ENCODE results near the gene CHL1. TPM values are rescaled to one million over a fixed set of nuclear protein-coding genes. Genes with fewer than 3 reads are reported as not detected.

The CHL1 gene
- polyA plus RNA-seq, 3 donors = 11.9 to 20.4 (median 13.1) TPM

GRCh38 chr3:212432-212831 lies 15.9 kb downstream of the CHL1 start:
- DNase-seq (ENCODE audit: low read depth in 3 of 3, low spot score in 2 of 3) = no peak

GRCh38 chr3:217099-217813 lies 20.7 kb downstream of the CHL1 start:
- DNase-seq (ENCODE audit: low read depth in 3 of 3, low spot score in 2 of 3) = no peak

GRCh38 chr3:217948-218347 lies 21.4 kb downstream of the CHL1 start:
- no peak for DNase-seq (ENCODE audit: low read depth in 3 of 3, low spot score in 2 of 3)

GRCh38 chr3:228442-229182 lies 32.0 kb downstream of the CHL1 start:
- no peak for DNase-seq (ENCODE audit: low read depth in 3 of 3, low spot score in 2 of 3)

GRCh38 chr3:229183-229661 lies 32.7 kb downstream of the CHL1 start:
- DNase-seq (ENCODE audit: low read depth in 3 of 3, low spot score in 2 of 3) = no peak

- no peak for DNase-seq (ENCODE audit: low read depth in 3 of 3, low spot score in 2 of 3)
Measured at GRCh38 chr3:236881-237280, 40.3 kb downstream of the CHL1 start.

GRCh38 chr3:242602-243355 lies 46.2 kb downstream of the CHL1 start:
- no peak for DNase-seq (ENCODE audit: low read depth in 3 of 3, low spot score in 2 of 3)

- no peak for DNase-seq (ENCODE audit: low read depth in 3 of 3, low spot score in 2 of 3)
Measured at GRCh38 chr3:243356-243725, 46.8 kb downstream of the CHL1 start.

GRCh38 chr3:244041-244440 lies 47.5 kb downstream of the CHL1 start:
- no peak for DNase-seq (ENCODE audit: low read depth in 3 of 3, low spot score in 2 of 3)

- DNase-seq (ENCODE audit: low read depth in 3 of 3, low spot score in 2 of 3) = no peak
Measured at GRCh38 chr3:247916-248315, 51.4 kb downstream of the CHL1 start.

- DNase-seq (ENCODE audit: low read depth in 3 of 3, low spot score in 2 of 3) = no peak
Measured at GRCh38 chr3:248864-249520, 52.4 kb downstream of the CHL1 start.

- DNase-seq (ENCODE audit: low read depth in 3 of 3, low spot score in 2 of 3) = no peak
Measured at GRCh38 chr3:249587-250262, 53.2 kb downstream of the CHL1 start.

GRCh38 chr3:256501-256900 lies 59.9 kb downstream of the CHL1 start:
- DNase-seq (ENCODE audit: low read depth in 3 of 3, low spot score in 2 of 3) = no peak

GRCh38 chr3:257826-258225 lies 61.3 kb downstream of the CHL1 start:
- no peak for DNase-seq (ENCODE audit: low read depth in 3 of 3, low spot score in 2 of 3)

GRCh38 chr3:260898-261297 lies 64.3 kb downstream of the CHL1 start:
- no peak for DNase-seq (ENCODE audit: low read depth in 3 of 3, low spot score in 2 of 3)

GRCh38 chr3:263393-263792 lies 66.8 kb downstream of the CHL1 start:
- DNase-seq (ENCODE audit: low read depth in 3 of 3, low spot score in 2 of 3) = no peak

GRCh38 chr3:264394-265156 lies 68.0 kb downstream of the CHL1 start:
- DNase-seq (ENCODE audit: low read depth in 3 of 3, low spot score in 2 of 3) = no peak

- DNase-seq (ENCODE audit: low read depth in 3 of 3, low spot score in 2 of 3) = no peak
Measured at GRCh38 chr3:267101-267500, 70.5 kb downstream of the CHL1 start.

GRCh38 chr3:270688-271087 lies 74.1 kb downstream of the CHL1 start:
- no peak for DNase-seq (ENCODE audit: low read depth in 3 of 3, low spot score in 2 of 3)

- no peak for DNase-seq (ENCODE audit: low read depth in 3 of 3, low spot score in 2 of 3)
Measured at GRCh38 chr3:274927-275326, 78.4 kb downstream of the CHL1 start.

Measured in right renal cortex interstitium (tissue), 3 donors.